GM10266 (cell line): ENCODE measurements around the gene OR2L13.

Source experiments
- DNase-seq: peaks from one replicate; pipeline ENCODE4 v3.0.0; 2012; ENCODE audit errors: extremely low spot score
- TF ChIP-seq, protein P1 (sequence below): IDR thresholded peaks from 2 replicates; pipeline ENCODE4 v1.5.1; 2012; ENCODE audit warnings: mild to moderate bottlenecking, low read depth; ENCODE audit not compliant: control insufficient read depth, insufficient read depth; ENCODE audit errors: missing control alignments

OR2L13 gene

DNA sequence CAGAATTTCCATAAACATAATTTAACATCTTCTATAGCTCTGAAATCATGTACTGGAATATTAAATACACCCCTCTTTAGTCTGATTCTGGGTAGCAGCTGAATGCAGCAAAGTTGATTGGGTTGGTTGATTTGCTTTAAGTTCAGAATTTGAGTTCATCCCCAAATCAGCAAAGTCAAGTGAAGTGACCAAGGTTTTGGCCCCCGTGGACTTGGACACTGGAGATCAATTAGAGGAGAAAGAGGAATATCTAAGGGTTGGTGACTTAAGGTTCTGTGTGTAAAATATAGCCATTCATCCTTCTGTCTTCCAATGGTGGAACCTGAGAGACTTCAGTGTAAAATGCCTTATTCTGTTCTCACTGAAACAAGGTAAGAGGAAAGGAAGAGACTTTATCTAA, at the start of gene OR2L13:
Gene OR2L13, plus strand, starts transcription at position 301 of the 400 bp plus-strand sequence. CDS start 4,192 bp downstream, outside the sequence.
- DNase-seq: no peak
- TF ChIP-seq, protein P1, sequence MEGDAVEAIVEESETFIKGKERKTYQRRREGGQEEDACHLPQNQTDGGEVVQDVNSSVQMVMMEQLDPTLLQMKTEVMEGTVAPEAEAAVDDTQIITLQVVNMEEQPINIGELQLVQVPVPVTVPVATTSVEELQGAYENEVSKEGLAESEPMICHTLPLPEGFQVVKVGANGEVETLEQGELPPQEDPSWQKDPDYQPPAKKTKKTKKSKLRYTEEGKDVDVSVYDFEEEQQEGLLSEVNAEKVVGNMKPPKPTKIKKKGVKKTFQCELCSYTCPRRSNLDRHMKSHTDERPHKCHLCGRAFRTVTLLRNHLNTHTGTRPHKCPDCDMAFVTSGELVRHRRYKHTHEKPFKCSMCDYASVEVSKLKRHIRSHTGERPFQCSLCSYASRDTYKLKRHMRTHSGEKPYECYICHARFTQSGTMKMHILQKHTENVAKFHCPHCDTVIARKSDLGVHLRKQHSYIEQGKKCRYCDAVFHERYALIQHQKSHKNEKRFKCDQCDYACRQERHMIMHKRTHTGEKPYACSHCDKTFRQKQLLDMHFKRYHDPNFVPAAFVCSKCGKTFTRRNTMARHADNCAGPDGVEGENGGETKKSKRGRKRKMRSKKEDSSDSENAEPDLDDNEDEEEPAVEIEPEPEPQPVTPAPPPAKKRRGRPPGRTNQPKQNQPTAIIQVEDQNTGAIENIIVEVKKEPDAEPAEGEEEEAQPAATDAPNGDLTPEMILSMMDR: no peak

GRCh38 chr1:248045209-248045608, 49.8 kb upstream of the OR2L13 start:
- TF ChIP-seq, protein P1: no peak
- DNase-seq: no peak

DNA sequence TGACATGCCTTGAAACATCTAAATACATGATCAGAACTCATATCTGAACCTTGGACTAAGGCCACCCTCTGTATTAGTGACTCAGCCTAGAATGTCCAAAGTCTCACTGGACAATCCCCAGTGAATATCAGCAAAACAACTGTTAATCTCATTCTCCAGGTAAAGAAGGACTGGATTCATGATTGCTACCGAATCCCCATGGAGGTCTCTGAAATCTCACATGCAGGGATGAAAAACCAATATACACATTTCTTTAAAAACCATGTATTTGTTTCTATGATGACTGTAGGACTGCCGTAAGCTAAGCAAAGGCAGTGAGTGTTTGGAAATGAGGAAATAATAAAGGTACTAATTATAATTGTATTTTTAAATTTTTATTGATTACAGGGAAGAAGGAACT, 48.4 kb upstream of the OR2L13 start, which contains the start of gene OR2L3:
Gene OR2L3, plus strand, starts transcription at position 301 of the 400 bp plus-strand sequence. CDS start 13,846 bp downstream, outside the sequence.
- TF ChIP-seq, protein P1: no peak
- no peak for DNase-seq

- TF ChIP-seq, protein P1: no peak
- no peak for DNase-seq
Observed at GRCh38 chr1:248047008-248047407, 48.0 kb upstream of the OR2L13 start.

DNA sequence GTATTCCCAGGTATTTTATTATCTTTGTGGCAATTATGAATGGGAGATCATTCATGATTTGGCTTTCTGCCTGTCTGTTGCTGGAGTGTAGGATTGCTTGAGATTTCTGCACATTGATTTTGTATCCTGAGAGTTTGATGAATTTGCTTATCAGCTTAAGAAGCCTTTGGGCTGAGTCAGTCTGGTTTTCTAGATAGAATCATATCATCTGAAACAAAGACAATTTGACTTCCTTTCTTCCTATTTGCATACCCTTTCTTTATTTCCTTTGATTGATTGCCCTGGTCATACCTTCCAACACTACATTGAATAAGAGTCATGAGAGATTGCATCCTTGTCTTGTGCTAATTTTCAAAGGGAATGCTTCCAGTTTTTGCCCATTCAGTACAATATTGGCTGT, 40.3 kb upstream of the OR2L13 start:
- no peak for DNase-seq
- TF ChIP-seq, protein P1: no peak

- TF ChIP-seq, protein P1: no peak
- no peak for DNase-seq
Observed at GRCh38 chr1:248055261-248055660, 39.7 kb upstream of the OR2L13 start.

DNA sequence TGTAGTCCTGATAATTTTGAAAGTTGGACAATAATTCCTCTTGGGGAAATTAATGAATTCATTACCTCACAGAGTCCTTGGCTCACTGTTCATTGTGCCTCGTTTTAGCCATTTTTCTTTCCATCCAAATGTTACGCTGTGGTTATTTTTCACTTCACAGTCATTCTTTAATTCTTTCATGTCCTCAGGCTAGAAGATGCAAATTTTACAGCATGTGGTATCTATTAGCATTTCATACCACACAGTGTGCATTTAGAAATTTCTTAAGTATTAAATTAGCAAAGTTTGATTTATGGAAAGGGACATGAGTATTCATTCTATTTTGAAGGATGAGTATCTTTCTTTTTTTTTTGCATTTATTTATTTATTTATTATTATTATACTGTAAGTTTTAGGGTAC, 29.9 kb upstream of the OR2L13 start:
- TF ChIP-seq, protein P1: no peak

More for the DNA sequence above, 29.9 kb upstream of the OR2L13 start:
- DNase-seq: no peak
